HepG2 (cell line): Measurements from ENCODE around the gene STX7. TPM values are rescaled to one million over a fixed set of nuclear protein-coding genes. Genes with fewer than 3 reads are reported as not detected.
A peak's percentile ranks its signal among the peaks of the same experiment; 100 is the strongest.

Experiments used
- CERS6 ChIP-seq: sonication (generic); formaldehyde crosslinking; IDR thresholded peaks from 2 replicates; pipeline ENCODE4 v1.5.0; 2020; ENCODE audit warnings: missing genetic modification reagents
- HNF1B ChIP-seq: sonication (generic); formaldehyde crosslinking; IDR thresholded peaks from 2 replicates; pipeline ENCODE4 v1.5.1; 2020; ENCODE audit warnings: mild to moderate bottlenecking, moderate library complexity, missing genetic modification reagents
- HNRNPH1 ChIP-seq: fragments of 200-400 bp; formaldehyde crosslinking; optimal IDR thresholded peaks from 2 replicates; pipeline ENCODE3; 2017; ENCODE audit warnings: mild to moderate bottlenecking, low read depth, low read length
- HOXA5 ChIP-seq: sonication (generic); formaldehyde crosslinking; IDR thresholded peaks from 2 replicates; pipeline ENCODE4 v1.4.0; 2020; ENCODE audit warnings: missing genetic modification reagents
- PHF5A ChIP-seq: IDR thresholded peaks from one replicate; pipeline ENCODE4 v1.6.1; 2018; ENCODE audit warnings: low read depth, missing genetic modification reagents; ENCODE audit not compliant: unreplicated experiment
- SETDB1 ChIP-seq: sonication (generic); formaldehyde crosslinking; IDR thresholded peaks from 2 replicates; pipeline ENCODE4 v1.5.1; 2020; ENCODE audit warnings: missing genetic modification reagents, mild to moderate bottlenecking, borderline replicate concordance
- ZBTB49 ChIP-seq: sonication (generic); formaldehyde crosslinking; IDR thresholded peaks from 2 replicates; pipeline ENCODE4 v1.4.0; 2020; ENCODE audit warnings: missing genetic modification reagents, borderline replicate concordance
- ZMAT5 ChIP-seq: sonication (generic); formaldehyde crosslinking; IDR thresholded peaks from 2 replicates; pipeline ENCODE4 v1.5.0; 2020; ENCODE audit warnings: mild to moderate bottlenecking, low read depth, missing genetic modification reagents, borderline replicate concordance
- ZNF335 ChIP-seq: sonication (generic); formaldehyde crosslinking; IDR thresholded peaks from 2 replicates; pipeline ENCODE4 v1.4.0; 2020; ENCODE audit warnings: missing genetic modification reagents
- ZNF354B ChIP-seq: sonication (generic); formaldehyde crosslinking; IDR thresholded peaks from 2 replicates; pipeline ENCODE4 v1.8.0; 2022; ENCODE audit warnings: mild to moderate bottlenecking, missing genetic modification reagents
- ZNF607 ChIP-seq: sonication (generic); formaldehyde crosslinking; IDR thresholded peaks from 2 replicates; pipeline ENCODE4 v1.5.1; 2020; ENCODE audit warnings: missing genetic modification reagents, mild to moderate bottlenecking, borderline replicate concordance
- ZNF672 ChIP-seq: sonication (generic); formaldehyde crosslinking; IDR thresholded peaks from 2 replicates; pipeline ENCODE4 v1.8.1; 2022; ENCODE audit warnings: missing genetic modification reagents
- ZNF687 ChIP-seq: sonication (generic); formaldehyde crosslinking; IDR thresholded peaks from 2 replicates; pipeline ENCODE4 v1.5.1; 2020; ENCODE audit warnings: mild to moderate bottlenecking, missing genetic modification reagents, moderate library complexity
- ZNF691 ChIP-seq: sonication (generic); formaldehyde crosslinking; IDR thresholded peaks from 2 replicates; pipeline ENCODE4 v1.4.0; 2020; ENCODE audit warnings: missing genetic modification reagents, low read depth, mild to moderate bottlenecking, borderline replicate concordance
- ZNF772 ChIP-seq: sonication (generic); formaldehyde crosslinking; IDR thresholded peaks from 2 replicates; pipeline ENCODE4 v1.5.0; 2020; ENCODE audit warnings: mild to moderate bottlenecking, missing genetic modification reagents
- polyA plus RNA-seq, 8 experiments: library from polyadenylated mRNA; depleted of rRNA in 3 of 8; stranded (reverse) in 7 of 8; unstranded in 1 of 8; fragments of >200 nt; fragmentation: Illumina TruSeq in 4 of 8; extraction: Trizol in 4 of 8; gene quantifications; 2 replicates each; pipeline versions ENCODE4 v1.2.1 to v1.2.3, GENCODE V29; 2011 to 2016; ENCODE audit warnings: low read depth in 4 of 8, missing spikeins in 1 of 8, mixed read lengths in 1 of 8; ENCODE audit not compliant: insufficient read depth in 1 of 8
- total RNA-seq, 5 experiments: library from RNA; depleted of rRNA; stranded (reverse); fragments of >200 nt; fragmentation: Illumina TruSeq; extraction: Trizol; gene quantifications; 2 replicates each; pipeline ENCODE4 v1.2.3, GENCODE V29; 2016; ENCODE audit warnings: low read depth in 1 of 5

The STX7 gene
- total and polyA plus RNA-seq, 2 of the 13 experiments (the other 11 are each of a cell fraction or from before 2014, with no cell fraction given), result 28.0 to 34.7 TPM

GRCh38 chr6:132512638-132513632 lies at the start of gene STX7 (continued):
- TF ChIP-seq HNF1B (CRISPR knock-in tag) (peak; percentile 68), ZMAT5 (CRISPR knock-in tag) (no peak), ZNF607 (CRISPR knock-in tag) (peak; percentile 88), CERS6 (CRISPR knock-in tag) (no peak), HNRNPH1 (no peak), ZBTB49 (CRISPR knock-in tag) (no peak; the same call in 1 of the 2 replicates), PHF5A (CRISPR knock-in tag) (no peak), ZNF691 (CRISPR knock-in tag) (peak; percentile 78), ZNF672 (CRISPR knock-in tag) (no peak), ZNF335 (peak; percentile 74; the same call in 1 of the 2 replicates), ZNF687 (peak; percentile 94), HOXA5 (CRISPR knock-in tag) (peak; percentile 95), ZNF354B (CRISPR knock-in tag) (peak; percentile 90; the same call in 1 of the 2 replicates), SETDB1 (CRISPR knock-in tag) (no peak), ZNF772 (peak; percentile 82; the same call in 1 of the 2 replicates)
